AG09309 (cell line): ENCODE data around the gene AIFM1.

ENCODE experiments used
- DNase-seq: peaks from one replicate; pipeline ENCODE4 v3.0.0-alpha.2; 2010; ENCODE audit warnings: low read depth
- H3K4me3 ChIP-seq: 2 replicates; pipeline ENCODE4 v1.5.1; 2011; ENCODE audit warnings: mild to moderate bottlenecking, low read depth, low read length, moderate library complexity; ENCODE audit not compliant: control insufficient read depth
- TF ChIP-seq, protein P1 (sequence below): IDR thresholded peaks from 2 replicates; pipeline ENCODE4 v1.5.1; 2011; ENCODE audit warnings: mild to moderate bottlenecking, low read depth, low read length, inconsistent platforms; ENCODE audit not compliant: insufficient read depth, control insufficient read depth; ENCODE audit errors: missing control alignments

The AIFM1 gene

DNA sequence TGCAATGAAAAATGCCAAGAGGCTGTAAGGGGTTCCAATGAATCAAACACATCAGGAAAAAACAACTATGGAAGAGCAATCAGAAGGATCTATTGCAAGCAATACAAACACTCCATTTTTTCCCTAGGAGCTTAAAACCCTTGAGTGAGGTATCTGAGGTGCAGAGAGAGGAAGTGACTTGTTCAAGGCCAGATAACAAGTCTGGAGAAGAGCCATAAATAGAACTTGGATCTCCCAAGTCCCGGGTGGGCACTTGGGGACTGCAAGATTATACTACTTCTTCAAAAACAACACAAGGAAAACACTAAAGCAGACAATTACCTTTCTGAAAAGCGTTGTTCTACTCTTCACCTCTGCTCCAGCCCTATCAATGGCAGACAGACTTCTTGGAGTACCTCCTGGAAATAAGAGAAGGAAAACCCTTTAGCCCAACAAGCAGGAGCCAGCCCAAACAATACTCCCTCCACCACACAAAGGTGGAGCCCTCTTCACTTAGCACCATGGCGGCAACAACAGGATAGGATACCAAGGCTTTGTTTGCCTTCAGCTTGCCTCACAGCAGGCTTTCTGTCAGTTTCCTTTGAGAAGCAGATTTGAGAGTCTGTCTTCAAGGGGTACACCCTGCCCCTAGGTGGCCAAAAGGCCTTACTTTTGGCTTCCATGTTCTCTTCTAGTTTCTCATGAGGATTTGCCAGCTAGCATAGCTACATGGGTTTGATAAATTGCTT, 26.0 kb downstream of the AIFM1 start:
- DNase-seq: no peak
- H3K4me3 ChIP-seq: no peak overlapping the region
- TF ChIP-seq, protein P1, sequence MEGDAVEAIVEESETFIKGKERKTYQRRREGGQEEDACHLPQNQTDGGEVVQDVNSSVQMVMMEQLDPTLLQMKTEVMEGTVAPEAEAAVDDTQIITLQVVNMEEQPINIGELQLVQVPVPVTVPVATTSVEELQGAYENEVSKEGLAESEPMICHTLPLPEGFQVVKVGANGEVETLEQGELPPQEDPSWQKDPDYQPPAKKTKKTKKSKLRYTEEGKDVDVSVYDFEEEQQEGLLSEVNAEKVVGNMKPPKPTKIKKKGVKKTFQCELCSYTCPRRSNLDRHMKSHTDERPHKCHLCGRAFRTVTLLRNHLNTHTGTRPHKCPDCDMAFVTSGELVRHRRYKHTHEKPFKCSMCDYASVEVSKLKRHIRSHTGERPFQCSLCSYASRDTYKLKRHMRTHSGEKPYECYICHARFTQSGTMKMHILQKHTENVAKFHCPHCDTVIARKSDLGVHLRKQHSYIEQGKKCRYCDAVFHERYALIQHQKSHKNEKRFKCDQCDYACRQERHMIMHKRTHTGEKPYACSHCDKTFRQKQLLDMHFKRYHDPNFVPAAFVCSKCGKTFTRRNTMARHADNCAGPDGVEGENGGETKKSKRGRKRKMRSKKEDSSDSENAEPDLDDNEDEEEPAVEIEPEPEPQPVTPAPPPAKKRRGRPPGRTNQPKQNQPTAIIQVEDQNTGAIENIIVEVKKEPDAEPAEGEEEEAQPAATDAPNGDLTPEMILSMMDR: no peak

DNA sequence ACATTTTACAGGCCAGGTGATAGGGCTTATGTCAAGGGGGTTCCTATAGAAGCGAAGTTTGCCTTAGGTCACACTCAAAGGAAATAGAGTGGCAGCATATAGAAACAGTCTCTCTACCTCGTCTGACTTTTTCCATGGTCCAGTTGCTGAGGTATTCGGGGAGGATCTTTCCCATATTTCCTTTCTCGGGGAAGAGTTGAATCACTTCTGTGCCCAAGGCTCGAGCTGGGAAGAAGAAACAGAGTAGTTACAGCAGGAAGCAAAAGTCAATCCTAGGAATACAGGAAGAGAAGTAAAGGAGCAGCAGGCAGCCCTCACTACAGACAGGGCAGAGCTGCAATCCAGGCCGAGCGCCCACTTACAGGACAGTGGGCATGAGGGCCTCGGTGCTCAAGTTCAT, 28.7 kb downstream of the AIFM1 start:
- no peak for DNase-seq
- H3K4me3 ChIP-seq: no peak overlapping the region
- TF ChIP-seq, protein P1: no peak

DNA sequence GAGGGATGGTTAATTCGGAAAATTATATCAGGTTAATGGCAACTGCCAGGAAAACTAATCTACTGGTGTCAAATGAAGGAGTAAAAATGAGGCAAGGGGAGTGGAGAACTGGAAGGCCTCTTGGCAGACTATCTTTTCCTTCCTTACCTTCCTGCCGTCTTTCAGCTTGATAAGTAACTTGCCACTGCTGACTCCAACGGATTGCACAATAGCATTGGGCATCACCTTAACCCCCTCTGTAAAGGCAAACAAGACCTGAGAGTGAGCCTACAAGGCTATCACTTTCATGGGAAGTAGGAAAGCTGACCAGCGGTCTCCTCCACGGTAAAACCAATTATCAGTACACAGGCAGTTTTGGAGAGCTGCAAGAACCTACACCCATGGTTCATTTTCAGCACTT, 29.1 kb downstream of the AIFM1 start:
- no peak for DNase-seq
- H3K4me3 ChIP-seq: no peak overlapping the region
- TF ChIP-seq, protein P1: no peak

DNA sequence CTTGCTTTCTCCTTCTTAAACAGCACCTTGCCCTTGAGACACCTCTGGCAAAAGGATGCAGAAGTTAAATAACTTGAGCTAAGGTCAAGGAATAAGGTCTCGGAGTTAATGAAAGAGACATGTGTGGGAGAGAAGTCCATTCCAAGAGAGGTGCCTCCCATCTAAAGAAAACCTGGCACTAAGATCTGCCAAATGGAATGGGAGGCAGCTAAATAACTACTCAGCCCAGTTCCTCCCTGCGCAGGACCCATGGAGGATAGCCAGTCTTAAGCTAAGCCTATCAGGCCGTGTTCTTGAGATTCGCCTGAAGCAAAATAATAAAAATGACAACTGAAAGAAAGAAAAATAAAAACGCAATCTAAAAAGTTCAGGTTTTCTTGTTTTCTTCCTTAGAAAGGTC, 34.7 kb downstream of the AIFM1 start:
- no peak for DNase-seq
- H3K4me3 ChIP-seq: no peak overlapping the region
- TF ChIP-seq, protein P1: no peak

DNA sequence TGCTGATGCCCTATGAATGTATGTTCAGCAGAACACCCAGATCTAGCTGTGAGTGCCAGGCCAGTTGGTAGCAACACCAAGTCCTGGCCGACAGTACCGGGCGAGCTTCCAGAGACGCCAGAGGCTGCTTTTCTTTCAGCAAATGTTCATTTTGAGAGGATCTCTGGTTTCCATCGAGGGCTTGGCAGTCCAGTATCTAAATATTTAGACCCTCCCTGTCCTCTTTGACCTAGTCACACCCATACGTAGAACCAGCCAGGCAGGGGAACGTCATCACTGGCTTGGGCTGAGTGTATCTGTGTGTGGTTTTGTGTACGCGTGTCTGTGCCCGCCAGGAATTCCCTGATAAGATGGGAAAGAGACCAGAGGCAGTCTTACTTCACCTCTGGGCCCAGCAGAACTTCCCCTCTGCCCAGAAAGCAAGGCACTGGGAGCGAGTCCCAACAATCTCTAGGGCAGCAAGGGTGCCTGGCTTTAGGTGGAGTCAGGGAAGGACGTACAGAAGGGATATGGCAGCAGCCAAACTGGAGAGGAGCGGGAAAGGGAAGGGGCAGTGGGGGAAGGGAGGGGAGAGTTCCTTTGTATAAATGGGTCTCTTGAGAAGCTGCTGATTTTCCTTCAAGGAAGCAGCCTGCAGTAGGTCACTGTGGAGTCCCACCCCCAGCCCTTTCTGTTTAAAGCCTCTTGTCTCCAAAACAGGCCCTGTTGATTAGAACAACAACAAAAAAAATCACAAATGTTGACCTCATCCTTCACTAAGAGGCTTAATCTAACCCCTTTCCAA, 40.4 kb downstream of the AIFM1 start:
- TF ChIP-seq, protein P1: no peak
- no peak overlapping the region for H3K4me3 ChIP-seq
- DNase-seq: no peak

DNA sequence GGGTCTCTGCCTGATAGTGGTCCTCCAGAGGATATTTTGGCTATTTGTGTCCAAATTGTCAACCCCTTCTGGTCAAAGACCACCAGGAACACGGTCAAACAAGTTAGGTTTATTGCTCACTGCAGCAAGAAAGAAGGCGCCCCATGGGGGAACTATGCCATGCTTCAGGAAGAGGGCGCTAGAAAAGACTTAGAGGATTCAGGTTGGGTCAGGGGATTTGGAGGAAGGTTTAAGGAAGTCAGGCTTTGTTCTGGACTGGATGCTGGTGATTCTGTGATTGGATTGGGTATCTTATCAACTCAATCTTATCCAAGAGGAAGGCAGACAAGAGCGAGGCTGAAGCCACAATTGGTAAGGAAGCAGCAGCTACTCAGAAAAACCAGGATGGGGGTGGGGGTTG, 41.1 kb downstream of the AIFM1 start:
- TF ChIP-seq, protein P1: no peak
- H3K4me3 ChIP-seq: no peak overlapping the region
- no peak for DNase-seq
